ENCODE results near the gene KCNQ4. TPM values are rescaled to one million over a fixed set of nuclear protein-coding genes. Genes with fewer than 3 reads are reported as not detected.

Gene KCNQ4
- total and polyA plus RNA-seq, 2 of the 8 experiments (the other 6 are each of a cell fraction or from before 2014, with no cell fraction given), result 2.2 to 3.9 TPM

- TF ChIP-seq, protein P1, sequence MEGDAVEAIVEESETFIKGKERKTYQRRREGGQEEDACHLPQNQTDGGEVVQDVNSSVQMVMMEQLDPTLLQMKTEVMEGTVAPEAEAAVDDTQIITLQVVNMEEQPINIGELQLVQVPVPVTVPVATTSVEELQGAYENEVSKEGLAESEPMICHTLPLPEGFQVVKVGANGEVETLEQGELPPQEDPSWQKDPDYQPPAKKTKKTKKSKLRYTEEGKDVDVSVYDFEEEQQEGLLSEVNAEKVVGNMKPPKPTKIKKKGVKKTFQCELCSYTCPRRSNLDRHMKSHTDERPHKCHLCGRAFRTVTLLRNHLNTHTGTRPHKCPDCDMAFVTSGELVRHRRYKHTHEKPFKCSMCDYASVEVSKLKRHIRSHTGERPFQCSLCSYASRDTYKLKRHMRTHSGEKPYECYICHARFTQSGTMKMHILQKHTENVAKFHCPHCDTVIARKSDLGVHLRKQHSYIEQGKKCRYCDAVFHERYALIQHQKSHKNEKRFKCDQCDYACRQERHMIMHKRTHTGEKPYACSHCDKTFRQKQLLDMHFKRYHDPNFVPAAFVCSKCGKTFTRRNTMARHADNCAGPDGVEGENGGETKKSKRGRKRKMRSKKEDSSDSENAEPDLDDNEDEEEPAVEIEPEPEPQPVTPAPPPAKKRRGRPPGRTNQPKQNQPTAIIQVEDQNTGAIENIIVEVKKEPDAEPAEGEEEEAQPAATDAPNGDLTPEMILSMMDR (IDR thresholded peaks at IDR 0.05; ENCODE audit: control extremely low read depth in 1 of 3, insufficient read depth in 1 of 3, low read depth in 1 of 3, low read length in 3 of 3), result no peak
- TF ChIP-seq KDM5A (IDR thresholded peaks at IDR 0.05; ENCODE audit: low read length) (no peak), CBX8 (IDR thresholded peaks at IDR 0.05; ENCODE audit: borderline replicate concordance, low read depth, low read length) (no peak), KDM1A (IDR thresholded peaks at IDR 0.05; ENCODE audit: borderline replicate concordance, low read length) (no peak), NRF1 (IDR thresholded peaks at IDR 0.05; ENCODE audit: low read depth, low read length) (no peak), SP2 (IDR thresholded peaks at IDR 0.05; ENCODE audit: low read length) (no peak), SIN3A (conservative IDR thresholded peaks at IDR 0.05 in 1 of 2, IDR thresholded peaks at IDR 0.05 in 1 of 2; ENCODE audit: low read depth in 1 of 2, low read length in 2 of 2) (no peak), TBP (IDR thresholded peaks at IDR 0.05; ENCODE audit: low read depth, low read length) (no peak)
Observed at GRCh38 chr1:40858856-40859416, 75.3 kb downstream of the KCNQ4 start (continued).
